ENCODE results near the gene RAB34.

- no peak; the same call in 1 of the 2 replicates for TF ChIP-seq CTCF (conservative IDR thresholded peaks at IDR 0.05)
- TF ChIP-seq EZH2 (IDR thresholded peaks at IDR 0.05; ENCODE audit: low read depth), result no peak
These were observed at the start of gene RAB34 for GRCh38 chr17:28717578-28718332.
